ENCODE measurements around the gene FBXL5.
A peak's percentile ranks its signal among the peaks of the same experiment; 100 is the strongest.

The FBXL5 gene

GRCh38 chr4:15682242-15683142 lies 27.3 kb upstream of the FBXL5 start:
- peak overlapping the region; percentile 75 to 90 for H3K4me3 ChIP-seq (ENCODE audit: insufficient read depth in 1 of 2, low read depth in 1 of 2, low read length in 2 of 2)
- peak overlapping the region; percentile 97 to 98 for H3K18ac ChIP-seq (ENCODE audit: low read depth in 1 of 2, low read length in 2 of 2)
- H3K36me3 ChIP-seq (ENCODE audit: control insufficient read depth in 1 of 2, insufficient read depth in 2 of 2, low read depth in 1 of 2, low read length in 2 of 2) = peaks cover 0 to 32% of the 10 kb centered on the region in 2 experiments
- no peak overlapping the region for H2BK15ac ChIP-seq (ENCODE audit: low read depth, poor library complexity, severe bottlenecking)
- no peaks in the 10 kb centered on the region for H3K9me3 ChIP-seq (ENCODE audit: control insufficient read depth, low read length)
- no peaks in the 10 kb centered on the region for H3K27me3 ChIP-seq (ENCODE audit: control insufficient read depth in 1 of 2, insufficient read depth in 1 of 2, low read length in 2 of 2)
- WGBS = 43% methylated on average over 4 of the region's 6 CpGs
- H3K4me1 ChIP-seq (ENCODE audit: control insufficient read depth, insufficient read depth, low read depth, low read length) = no peaks in the 10 kb centered on the region
- peak overlapping the region; percentile 92 for H2BK120ac ChIP-seq (ENCODE audit: low read depth, low read length)
- peak; percentile 37 for DNase-seq
- peak overlapping the region; percentile 99 for H4K91ac ChIP-seq (ENCODE audit: low read length)
- H3K79me1 ChIP-seq (replicated peaks; ENCODE audit: low read length, poor library complexity, severe bottlenecking) = peaks cover 7% of the 10 kb centered on the region
- peak overlapping the region; percentile 98 for H3K9ac ChIP-seq (ENCODE audit: low read length)
- H2BK12ac ChIP-seq (ENCODE audit: low read length in 2 of 2) = peak overlapping the region in 1 of 2 experiments; percentile 89
- peak overlapping the region; percentile 98 to 100 for H3K4ac ChIP-seq (ENCODE audit: low read depth in 1 of 2, low read length in 2 of 2)
- H3K23ac ChIP-seq (ENCODE audit: low read length in 2 of 2) = no peak overlapping the region
- peak overlapping the region; percentile 99 for H4K8ac ChIP-seq (ENCODE audit: low read length)
- H3K14ac ChIP-seq (ENCODE audit: low read length in 2 of 2) = peak overlapping the region in 1 of 2 experiments; percentile 97
- H2AFZ ChIP-seq (ENCODE audit: low read depth, low read length) = no peak overlapping the region
- peak overlapping the region; percentile 96 for H3K27ac ChIP-seq (ENCODE audit: low read length, poor library complexity, severe bottlenecking)
- H3K4me2 ChIP-seq (ENCODE audit: low read length, poor library complexity, severe bottlenecking) = peak overlapping the region; percentile 68
- no peak overlapping the region for H2BK5ac ChIP-seq (ENCODE audit: low read depth, low read length, poor library complexity, severe bottlenecking)
- peak overlapping the region; percentile 91 for H2AK5ac ChIP-seq (ENCODE audit: low read length, severe bottlenecking)

- Histone ChIP-seq H3K79me1 (replicated peaks; ENCODE audit: low read length, poor library complexity, severe bottlenecking) (peaks cover 7% of the 10 kb centered on the region), H4K91ac (ENCODE audit: low read length) (peak within 1 kb of the TSS; percentile 99), H3K9ac (ENCODE audit: low read length) (peak within 1 kb of the TSS; percentile 98), H3K36me3 (ENCODE audit: control insufficient read depth in 1 of 2, insufficient read depth in 2 of 2, low read depth in 1 of 2, low read length in 2 of 2) (peaks cover 0 to 24% of the 10 kb centered on the region in 2 experiments), H4K8ac (ENCODE audit: low read length) (peak within 1 kb of the TSS; percentile 99), H3K27ac (ENCODE audit: low read length, poor library complexity, severe bottlenecking) (peak within 1 kb of the TSS; percentile 96), H2AK5ac (ENCODE audit: low read length, severe bottlenecking) (peak within 1 kb of the TSS; percentile 91), H3K18ac (ENCODE audit: low read depth in 1 of 2, low read length in 2 of 2) (peak within 1 kb of the TSS; percentile 97 to 98), H2BK12ac (ENCODE audit: low read length in 2 of 2) (peak within 1 kb of the TSS in 1 of 2 experiments; percentile 89), H2BK15ac (ENCODE audit: low read depth, poor library complexity, severe bottlenecking) (peak within 1 kb of the TSS; percentile 52), H3K27me3 (ENCODE audit: control insufficient read depth in 1 of 2, insufficient read depth in 1 of 2, low read length in 2 of 2) (no peaks in the 10 kb centered on the region), H3K9me3 (ENCODE audit: control insufficient read depth, low read length) (no peaks in the 10 kb centered on the region), H2BK120ac (ENCODE audit: low read depth, low read length) (peak within 1 kb of the TSS; percentile 92), H3K4me2 (ENCODE audit: low read length, poor library complexity, severe bottlenecking) (peak within 1 kb of the TSS; percentile 95), H3K14ac (ENCODE audit: low read length in 2 of 2) (peak within 1 kb of the TSS; percentile 91 to 97), H2AFZ (ENCODE audit: low read depth, low read length) (peak within 1 kb of the TSS; percentile 47), H3K4me1 (ENCODE audit: control insufficient read depth, insufficient read depth, low read depth, low read length) (no peaks in the 10 kb centered on the region), H2BK5ac (ENCODE audit: low read depth, low read length, poor library complexity, severe bottlenecking) (peak within 1 kb of the TSS; percentile 97), H3K23ac (ENCODE audit: low read length in 2 of 2) (peak within 1 kb of the TSS; percentile 60 to 77), H3K4ac (ENCODE audit: low read depth in 1 of 2, low read length in 2 of 2) (peak within 1 kb of the TSS; percentile 98 to 100), H3K4me3 (ENCODE audit: insufficient read depth in 1 of 2, low read depth in 1 of 2, low read length in 2 of 2) (peak within 1 kb of the TSS; percentile 79 to 90)
- whole genome bisulfite sequencing = under 1% methylated on average over 56 of the region's 56 CpGs
- DNase-seq = peak; percentile 99
Measured at GRCh38 chr4:15681372-15682241, 26.4 kb upstream of the FBXL5 start, which contains the start of gene FAM200B. FAM200B (plus strand) TSS chr4:15681827; CDS start chr4:15686978, 5,151 bp downstream.

- Histone ChIP-seq H3K9ac (ENCODE audit: low read length) (peak overlapping the region; percentile 98), H3K36me3 (ENCODE audit: control insufficient read depth in 1 of 2, insufficient read depth in 2 of 2, low read depth in 1 of 2, low read length in 2 of 2) (peaks cover 0 to 18% of the 10 kb centered on the region in 2 experiments), H3K14ac (ENCODE audit: low read length in 2 of 2) (peak overlapping the region in 1 of 2 experiments; percentile 86), H2AFZ (ENCODE audit: low read depth, low read length) (no peak overlapping the region), H3K4ac (ENCODE audit: low read depth in 1 of 2, low read length in 2 of 2) (peak overlapping the region; percentile 46 to 61), H4K8ac (ENCODE audit: low read length) (no peak overlapping the region), H3K23ac (ENCODE audit: low read length in 2 of 2) (peak overlapping the region in 1 of 2 experiments; percentile 8), H3K4me1 (ENCODE audit: control insufficient read depth, insufficient read depth, low read depth, low read length) (no peaks in the 10 kb centered on the region), H3K9me3 (ENCODE audit: control insufficient read depth, low read length) (no peaks in the 10 kb centered on the region), H3K79me1 (replicated peaks; ENCODE audit: low read length, poor library complexity, severe bottlenecking) (peaks cover 7% of the 10 kb centered on the region), H3K27ac (ENCODE audit: low read length, poor library complexity, severe bottlenecking) (peak overlapping the region; percentile 46), H2AK5ac (ENCODE audit: low read length, severe bottlenecking) (no peak overlapping the region), H2BK120ac (ENCODE audit: low read depth, low read length) (peak overlapping the region; percentile 8), H3K18ac (ENCODE audit: low read depth in 1 of 2, low read length in 2 of 2) (peak overlapping the region; percentile 69 to 90), H3K4me2 (ENCODE audit: low read length, poor library complexity, severe bottlenecking) (peak overlapping the region; percentile 95), H4K91ac (ENCODE audit: low read length) (no peak overlapping the region), H3K27me3 (ENCODE audit: control insufficient read depth in 1 of 2, insufficient read depth in 1 of 2, low read length in 2 of 2) (no peaks in the 10 kb centered on the region), H2BK5ac (ENCODE audit: low read depth, low read length, poor library complexity, severe bottlenecking) (peak overlapping the region; percentile 89), H3K4me3 (ENCODE audit: insufficient read depth in 1 of 2, low read depth in 1 of 2, low read length in 2 of 2) (peak overlapping the region; percentile 79 to 90), H2BK12ac (ENCODE audit: low read length in 2 of 2) (no peak overlapping the region), H2BK15ac (ENCODE audit: low read depth, poor library complexity, severe bottlenecking) (no peak overlapping the region)
- 2% methylated on average over 14 of the region's 14 CpGs for WGBS
- no peak for DNase-seq
Measured at GRCh38 chr4:15681067-15681371, 25.9 kb upstream of the FBXL5 start.

Data from mesenchymal stem cell (in vitro differentiated cells and primary cell).